HG03139 (cell line): ENCODE results near the gene DGKQ.

Experiments used
- ATAC-seq: cut with Tn5 transposase; IDR thresholded peaks from one replicate; pipeline ENCODE4 v1.9.1; 2021; ENCODE audit not compliant: unreplicated experiment

The DGKQ gene

GRCh38 chr4:909821-910220, 63.5 kb downstream of the DGKQ start:
- ATAC-seq: no peak

- ATAC-seq: no peak
These were observed 64.2 kb downstream of the DGKQ start for GRCh38 chr4:909131-909571.
